Activated B cell treated with CpG ODN at 0.5 μM for 24 hours (primary cell): ENCODE data around the gene LRRC74A. TPM values are rescaled to one million over a fixed set of nuclear protein-coding genes. Genes with fewer than 3 reads are reported as not detected.

Experiments used
- ATAC-seq: fragments of 200-7000 bp; cut with Tn5 transposase; one replicate; pipeline ENCODE4 v1.10.0; 2021; ENCODE audit warnings: low read depth, mild to moderate bottlenecking, moderate library complexity
- CTCF ChIA-PET: fragments of 350-600 bp; sonication (Branson Sonifier 250); formaldehyde crosslinking; loops from one replicate; lab custom pipeline; 2021; ENCODE audit warnings: antibody characterized with exemption; lab: Charles Lee
- POLR2A ChIA-PET: fragments of 350-600 bp; sonication (Branson Sonifier 250); formaldehyde crosslinking; loops from one replicate; lab custom pipeline; 2021; ENCODE audit warnings: antibody characterized with exemption; lab: Charles Lee
- DNase-seq: peaks from one replicate; pipeline ENCODE4 v3.0.0; 2022
- H3K27ac Mint-ChIP-seq: one replicate; pipeline ENCODE4 v1.8.0; 2020; ENCODE audit warnings: mixed read lengths
- H3K27me3 Mint-ChIP-seq: one replicate; pipeline ENCODE4 v1.8.0; 2021; ENCODE audit warnings: mixed read lengths
- H3K36me3 Mint-ChIP-seq: one replicate; pipeline ENCODE4 v1.8.0; 2021; ENCODE audit warnings: low read depth, mixed read lengths
- H3K4me1 Mint-ChIP-seq: one replicate; pipeline ENCODE4 v1.8.0; 2021; ENCODE audit warnings: mixed read lengths
- H3K4me3 Mint-ChIP-seq: one replicate; pipeline ENCODE4 v1.8.0; 2020; ENCODE audit warnings: mild to moderate bottlenecking, mixed read lengths
- H3K9me3 Mint-ChIP-seq: one replicate; pipeline ENCODE4 v1.8.0; 2020; ENCODE audit warnings: mixed read lengths
- intact Hi-C: fragments of 100-400 bp; cut with micrococcal nuclease; formaldehyde crosslinking; loops from one replicate; pipeline ENCODE4 v1.15.1; 2024
- total RNA-seq: library from RNA; stranded (reverse); gene quantifications from 2 replicates; pipeline ENCODE4 v1.2.3, GENCODE V29; 2022
- TF ChIP-seq, protein P1 (sequence below): fragments of 200-600 bp; IDR thresholded peaks from one replicate; pipeline ENCODE4 v1.8.0; 2022; ENCODE audit warnings: antibody characterized with exemption, mild to moderate bottlenecking

The LRRC74A gene
- total RNA-seq, 1 donor from 2014 or later = not detected

DNA sequence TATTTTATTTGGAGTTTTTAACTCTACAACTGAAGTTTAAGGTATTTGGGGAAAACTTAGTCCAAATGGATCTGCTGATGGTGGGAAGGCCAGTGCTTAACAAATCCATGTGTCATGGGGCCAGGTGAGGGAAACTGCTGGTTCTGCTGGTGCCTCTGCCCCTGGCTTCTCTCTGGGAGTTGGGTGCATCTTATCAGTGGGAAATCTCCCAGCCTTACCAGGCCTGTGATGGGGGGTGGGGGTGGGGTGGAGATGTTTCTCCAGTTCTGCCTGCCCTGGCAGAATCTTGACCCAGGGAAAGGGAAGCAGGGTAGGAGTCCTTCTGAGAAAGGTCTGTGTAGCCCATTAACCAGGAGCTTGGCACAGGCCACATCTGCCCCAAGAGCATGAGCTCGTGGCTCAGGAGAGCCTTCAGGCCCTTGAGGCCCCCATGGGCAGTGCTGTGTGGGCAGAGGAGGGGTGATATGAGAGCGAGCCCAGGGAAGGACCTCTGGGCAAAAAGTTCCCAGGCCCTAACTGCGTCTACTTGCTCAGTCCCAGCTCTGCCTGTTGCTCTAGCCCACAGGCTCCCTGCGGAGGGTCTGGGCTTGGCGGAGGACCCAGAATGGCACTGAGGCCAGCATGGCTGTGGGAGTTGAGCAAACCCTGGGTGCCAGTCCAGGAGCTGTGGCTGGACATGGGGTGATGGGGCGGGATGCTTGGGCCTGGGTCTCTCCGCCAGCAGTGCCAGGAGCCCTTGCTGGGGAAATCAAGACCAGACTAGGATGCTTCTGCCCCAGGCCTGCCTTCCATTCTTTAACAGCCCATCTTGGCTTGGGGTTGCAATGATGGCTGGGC is 46.8 kb upstream of the LRRC74A start:
- POLR2A ChIA-PET = no interaction called here
- DNase-seq (no peak), ATAC-seq (no peak)
- Mint-ChIP-seq H3K4me1 (no peaks in the 10 kb centered on the region), H3K4me3 (no peak overlapping the region), H3K27ac (no peak overlapping the region), H3K9me3 (no peaks in the 10 kb centered on the region), H3K27me3 (no peaks in the 10 kb centered on the region), H3K36me3 (peaks cover 25% of the 10 kb centered on the region)
- intact Hi-C loops = no loop called here
- TF ChIP-seq, protein P1, sequence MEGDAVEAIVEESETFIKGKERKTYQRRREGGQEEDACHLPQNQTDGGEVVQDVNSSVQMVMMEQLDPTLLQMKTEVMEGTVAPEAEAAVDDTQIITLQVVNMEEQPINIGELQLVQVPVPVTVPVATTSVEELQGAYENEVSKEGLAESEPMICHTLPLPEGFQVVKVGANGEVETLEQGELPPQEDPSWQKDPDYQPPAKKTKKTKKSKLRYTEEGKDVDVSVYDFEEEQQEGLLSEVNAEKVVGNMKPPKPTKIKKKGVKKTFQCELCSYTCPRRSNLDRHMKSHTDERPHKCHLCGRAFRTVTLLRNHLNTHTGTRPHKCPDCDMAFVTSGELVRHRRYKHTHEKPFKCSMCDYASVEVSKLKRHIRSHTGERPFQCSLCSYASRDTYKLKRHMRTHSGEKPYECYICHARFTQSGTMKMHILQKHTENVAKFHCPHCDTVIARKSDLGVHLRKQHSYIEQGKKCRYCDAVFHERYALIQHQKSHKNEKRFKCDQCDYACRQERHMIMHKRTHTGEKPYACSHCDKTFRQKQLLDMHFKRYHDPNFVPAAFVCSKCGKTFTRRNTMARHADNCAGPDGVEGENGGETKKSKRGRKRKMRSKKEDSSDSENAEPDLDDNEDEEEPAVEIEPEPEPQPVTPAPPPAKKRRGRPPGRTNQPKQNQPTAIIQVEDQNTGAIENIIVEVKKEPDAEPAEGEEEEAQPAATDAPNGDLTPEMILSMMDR = no peak
- CTCF ChIA-PET = interaction anchor here (0.6 kb wide), 1 partner anchor 62 kb away, joined by 3 read pairs; no protein-coding TSS in a partner anchor

DNA sequence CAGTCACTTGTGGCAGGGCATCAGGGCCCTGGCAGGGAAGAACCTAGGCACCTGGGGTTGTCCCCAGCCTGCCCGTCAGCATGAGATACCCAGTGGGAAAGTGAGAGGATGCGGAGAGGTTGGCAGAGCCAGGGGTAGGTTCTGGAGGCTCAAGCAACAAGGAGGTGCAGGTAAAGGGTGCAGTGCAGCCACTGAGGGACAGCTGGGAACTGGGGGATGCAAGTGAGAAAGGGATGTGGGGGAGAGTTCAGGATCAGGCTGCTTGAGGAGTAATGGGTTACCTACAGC is 46.2 kb upstream of the LRRC74A start:
- H3K36me3 Mint-ChIP-seq = peaks cover 29% of the 10 kb centered on the region
- no peaks in the 10 kb centered on the region for H3K9me3 Mint-ChIP-seq
- DNase-seq (no peak), ATAC-seq (no peak)
- POLR2A ChIA-PET = no interaction called here
- intact Hi-C loops = no loop called here
- no peaks in the 10 kb centered on the region for H3K27me3 Mint-ChIP-seq
- CTCF ChIA-PET = interaction anchor here (0.6 kb wide), 1 partner anchor 61 kb away, joined by 3 read pairs; no protein-coding TSS in a partner anchor
- H3K4me3 Mint-ChIP-seq = no peak overlapping the region
- TF ChIP-seq, protein P1 = no peak
- H3K27ac Mint-ChIP-seq = no peak overlapping the region
- H3K4me1 Mint-ChIP-seq = no peaks in the 10 kb centered on the region

DNA sequence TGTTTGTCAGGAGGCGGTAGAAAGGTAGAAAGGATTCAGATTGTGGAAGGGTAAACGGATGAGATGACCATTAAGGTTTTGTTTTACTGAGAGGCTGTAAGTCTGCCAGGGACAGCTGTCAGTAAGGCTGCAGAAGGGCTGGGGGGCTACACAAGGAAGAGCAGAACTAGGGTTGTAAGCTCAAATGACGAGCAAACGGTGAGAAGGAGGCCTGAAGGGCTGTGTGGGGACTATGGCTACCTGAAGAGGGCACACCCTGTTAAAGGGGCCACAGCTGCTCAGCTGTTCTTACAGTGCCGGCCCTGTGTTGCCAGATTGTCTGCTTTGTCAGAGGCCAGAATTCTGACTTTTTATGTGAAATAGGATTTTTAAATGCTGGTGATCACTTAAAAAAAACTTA is 45.8 kb upstream of the LRRC74A start:
- no peak for DNase-seq
- Mint-ChIP-seq H3K9me3 (no peaks in the 10 kb centered on the region), H3K4me3 (no peak overlapping the region), H3K36me3 (peaks cover 33% of the 10 kb centered on the region), H3K4me1 (no peaks in the 10 kb centered on the region), H3K27me3 (no peaks in the 10 kb centered on the region), H3K27ac (no peak overlapping the region)
- ChIA-PET CTCF (interaction anchor here (0.6 kb wide), 1 partner anchor 61 kb away, joined by 3 read pairs; no protein-coding TSS in a partner anchor), POLR2A (no interaction called here)
- TF ChIP-seq, protein P1 = no peak
- no peak for ATAC-seq
- intact Hi-C loops = no loop called here

DNA sequence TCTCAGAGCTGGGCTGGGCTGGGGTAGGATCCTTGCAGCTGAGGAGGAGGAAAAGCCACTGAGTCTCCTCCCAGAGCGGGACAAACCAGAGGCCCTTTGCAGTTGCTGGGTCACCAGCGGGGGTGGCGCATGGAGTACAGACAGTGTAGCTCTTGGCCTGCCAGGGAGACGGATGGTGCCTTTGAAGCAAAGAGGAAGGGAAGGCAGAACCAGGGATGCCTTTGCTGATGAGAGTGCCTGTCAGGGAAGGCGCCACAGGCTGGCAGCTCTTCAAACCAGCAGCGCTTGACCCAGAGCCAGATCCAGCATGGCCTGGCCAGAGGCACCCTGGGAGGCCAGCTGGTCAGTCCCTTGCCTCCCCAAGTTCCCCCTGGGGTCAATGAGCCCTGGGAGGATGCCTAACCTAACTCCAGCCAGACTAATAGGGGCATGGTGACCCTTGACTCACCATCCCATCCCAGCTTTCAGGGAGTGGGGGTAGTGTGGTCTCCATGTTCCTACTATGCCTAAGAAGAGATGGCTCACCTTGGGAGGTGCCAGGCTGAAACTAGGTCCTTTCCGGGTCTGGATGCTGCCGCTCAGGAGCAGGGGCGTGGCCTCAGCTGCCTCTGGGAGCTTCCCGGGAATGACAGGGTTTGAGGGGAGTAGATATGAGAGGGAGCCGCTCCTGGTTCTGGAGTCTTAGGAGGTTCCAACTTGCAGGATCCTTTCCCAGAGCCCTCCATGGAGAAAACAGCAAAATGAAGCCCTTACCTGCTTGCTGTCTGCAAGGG is 45.1 kb upstream of the LRRC74A start:
- H3K4me1 Mint-ChIP-seq = no peaks in the 10 kb centered on the region
- ATAC-seq (no peak), DNase-seq (no peak)
- intact Hi-C loops = no loop called here
- no peak overlapping the region for H3K27ac Mint-ChIP-seq
- no peaks in the 10 kb centered on the region for H3K27me3 Mint-ChIP-seq
- TF ChIP-seq, protein P1 = no peak
- ChIA-PET CTCF (no interaction called here), POLR2A (no interaction called here)
- H3K4me3 Mint-ChIP-seq = no peak overlapping the region
- peaks cover 38% of the 10 kb centered on the region for H3K36me3 Mint-ChIP-seq
- H3K9me3 Mint-ChIP-seq = no peaks in the 10 kb centered on the region

DNA sequence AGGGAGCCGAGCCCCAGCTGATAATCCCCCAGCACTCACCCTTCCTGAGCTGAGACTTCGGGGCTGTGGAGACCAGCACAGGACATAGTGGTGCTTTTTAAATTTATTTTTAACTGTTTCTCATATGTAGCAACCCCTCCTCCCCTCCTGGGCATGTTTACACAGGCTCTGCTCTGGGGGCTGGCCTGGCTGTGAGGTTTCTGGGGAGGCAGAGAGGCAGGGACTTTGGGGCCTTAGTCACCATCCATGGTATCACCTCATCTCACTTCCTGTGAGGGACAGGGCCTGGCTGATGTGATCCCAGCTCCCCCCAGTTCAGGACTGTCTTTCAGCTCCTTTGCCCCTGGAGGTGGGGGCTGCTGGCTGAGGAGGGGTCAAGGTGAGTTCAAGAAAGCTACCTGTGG is 44.6 kb upstream of the LRRC74A start:
- Mint-ChIP-seq H3K9me3 (no peaks in the 10 kb centered on the region), H3K4me1 (no peaks in the 10 kb centered on the region), H3K27ac (no peak overlapping the region), H3K36me3 (peaks cover 44% of the 10 kb centered on the region), H3K4me3 (no peak overlapping the region), H3K27me3 (no peaks in the 10 kb centered on the region)
- ATAC-seq = no peak
- ChIA-PET POLR2A (no interaction called here), CTCF (no interaction called here)
- no peak for DNase-seq
- TF ChIP-seq, protein P1 = no peak
- intact Hi-C loops = no loop called here
